GM12891 (cell line): Measurements from ENCODE around the gene PDZRN3.

Experiments used
- PAX5 ChIP-seq: IDR thresholded peaks from 2 replicates; pipeline ENCODE4 v1.6.1; 2011; ENCODE audit warnings: low read length, moderate library complexity, mild to moderate bottlenecking; ENCODE audit not compliant: insufficient read depth, severe bottlenecking
- POLR2A ChIP-seq: IDR thresholded peaks from 2 replicates; pipeline ENCODE4 v1.6.1; 2011; ENCODE audit warnings: low read depth, low read length, control low read depth
- POLR2AphosphoS5 ChIP-seq: IDR thresholded peaks from 2 replicates; pipeline ENCODE4 v1.6.1; 2011; ENCODE audit warnings: low read depth, low read length, control low read depth
- POU2F2 ChIP-seq: IDR thresholded peaks from 2 replicates; pipeline ENCODE4 v1.6.1; 2011; ENCODE audit warnings: low read depth, mild to moderate bottlenecking, control low read depth, low read length, moderate library complexity
- SPI1 ChIP-seq: IDR thresholded peaks from 2 replicates; pipeline ENCODE4 v1.6.1; 2011; ENCODE audit warnings: low read depth, low read length, control low read depth
- TAF1 ChIP-seq: IDR thresholded peaks from 2 replicates; pipeline ENCODE4 v1.6.1; 2011; ENCODE audit warnings: low read depth, low read length, control low read depth

DNA sequence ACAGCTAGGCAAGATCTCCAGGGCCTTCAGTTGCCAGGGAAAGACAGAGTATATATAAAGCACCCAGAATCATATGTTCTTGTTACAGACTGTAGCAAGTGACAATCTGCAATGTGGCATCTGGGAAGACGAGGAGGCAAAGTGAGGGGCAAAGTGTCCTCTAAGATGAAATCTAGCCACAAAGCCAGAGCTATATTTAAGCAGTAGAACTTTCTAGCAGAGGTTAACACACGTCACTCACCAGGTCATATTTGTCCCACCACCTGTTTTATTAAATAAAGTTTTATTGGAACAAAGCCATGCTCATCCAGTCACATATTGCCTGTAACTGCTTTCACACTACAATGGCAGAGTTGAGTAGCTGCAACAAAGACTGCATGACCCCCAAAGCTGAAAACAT is 51.5 kb downstream of the PDZRN3 start:
- TF ChIP-seq POLR2AphosphoS5 (no peak), POLR2A (no peak), PAX5 (no peak), TAF1 (no peak), SPI1 (no peak), POU2F2 (no peak)
